DMS79 (cell line): Measurements from ENCODE around the gene OR5M8.

Experiments used
- DNase-seq: peaks from one replicate; lab custom pipeline; 2025; lab: John Stamatoyannopoulos, UW

OR5M8 gene

GRCh38 chr11:56491270-56491669, at the start of gene OR5M8:
Gene OR5M8, minus strand, starts transcription at chr11:56491370. Its CDS starts 0 bp downstream, at chr11:56491370.
- no peak for DNase-seq

GRCh38 chr11:56533054-56533740, 42.0 kb upstream of the OR5M8 start:
- DNase-seq: no peak

GRCh38 chr11:56531856-56532255, 40.7 kb upstream of the OR5M8 start:
- no peak for DNase-seq

- DNase-seq: no peak
Observed at GRCh38 chr11:56522008-56522407, 30.8 kb upstream of the OR5M8 start.

GRCh38 chr11:56513280-56513679, 22.1 kb upstream of the OR5M8 start:
- DNase-seq: no peak

- no peak for DNase-seq
Observed at GRCh38 chr11:56509439-56509838, 18.3 kb upstream of the OR5M8 start.

GRCh38 chr11:56497010-56497409, 5.8 kb upstream of the OR5M8 start:
- no peak for DNase-seq

- DNase-seq: no peak
Observed at GRCh38 chr11:56495117-56495516, 3.9 kb upstream of the OR5M8 start.

- no peak for DNase-seq
Observed at GRCh38 chr11:56486801-56487200, 4.4 kb downstream of the OR5M8 start.

GRCh38 chr11:56474729-56475235, 16.4 kb downstream of the OR5M8 start:
- no peak for DNase-seq

GRCh38 chr11:56473252-56473651, 17.9 kb downstream of the OR5M8 start, which contains the start of gene OR5M3:
Gene OR5M3, minus strand, starts transcription at chr11:56473352. Its CDS starts 2,855 bp downstream, at chr11:56470497.
- DNase-seq: no peak

GRCh38 chr11:56457076-56457475, 34.1 kb downstream of the OR5M8 start:
- no peak for DNase-seq

GRCh38 chr11:56453521-56453920, 37.6 kb downstream of the OR5M8 start:
- no peak for DNase-seq
